Epithelial cell of esophagus (primary cell): ENCODE measurements around the gene TMEM94.

Experiments
- DNase-seq: peaks from one replicate; pipeline ENCODE4 v3.0.0; 2010; ENCODE audit warnings: low read depth
- H3K4me3 ChIP-seq: 2 replicates; pipeline ENCODE4 v1.5.1; 2011; ENCODE audit warnings: mild to moderate bottlenecking, low read length, control low read depth
- TF ChIP-seq, protein P1 (sequence below): IDR thresholded peaks from 2 replicates; pipeline ENCODE4 v1.5.1; 2011; ENCODE audit warnings: low read depth, mild to moderate bottlenecking, low read length, control low read depth, inconsistent platforms; ENCODE audit not compliant: insufficient read depth; ENCODE audit errors: missing control alignments

Gene TMEM94

DNA sequence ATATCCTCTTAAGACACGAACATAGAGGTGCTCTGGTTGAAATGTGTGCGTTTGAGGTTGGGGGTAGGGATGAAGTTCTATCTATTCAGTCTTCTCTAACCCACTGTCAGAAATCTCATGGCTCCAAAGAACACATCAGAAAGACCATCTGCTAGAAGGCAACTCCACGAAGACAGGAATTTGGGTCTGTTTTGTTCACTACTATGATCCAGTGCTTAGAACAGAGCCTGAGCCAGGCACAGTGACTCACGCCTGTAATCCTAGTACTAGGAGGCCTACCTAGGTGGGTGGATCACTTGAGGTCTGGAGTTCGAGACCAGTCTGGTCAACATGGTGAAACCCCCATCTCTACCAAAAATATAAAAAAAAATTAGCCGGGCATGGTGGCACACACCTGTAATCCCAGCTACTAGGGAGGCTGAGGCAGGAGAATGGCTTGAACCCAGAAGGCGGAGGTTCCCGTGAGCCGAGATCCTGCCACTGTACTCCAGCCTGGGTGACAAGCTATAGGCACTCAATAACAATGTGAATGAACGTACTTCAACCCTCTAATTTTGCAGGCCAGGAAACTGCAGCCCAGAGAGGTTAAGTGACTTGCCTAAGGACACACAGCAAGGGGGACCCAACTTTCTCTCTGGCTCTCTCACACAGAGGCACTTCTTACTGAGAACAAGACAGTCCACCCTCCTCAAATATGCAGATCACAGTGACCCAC is 56.6 kb downstream of the TMEM94 start:
- DNase-seq: peak; percentile 31
- H3K4me3 ChIP-seq: no peak overlapping the region
- TF ChIP-seq, protein P1, sequence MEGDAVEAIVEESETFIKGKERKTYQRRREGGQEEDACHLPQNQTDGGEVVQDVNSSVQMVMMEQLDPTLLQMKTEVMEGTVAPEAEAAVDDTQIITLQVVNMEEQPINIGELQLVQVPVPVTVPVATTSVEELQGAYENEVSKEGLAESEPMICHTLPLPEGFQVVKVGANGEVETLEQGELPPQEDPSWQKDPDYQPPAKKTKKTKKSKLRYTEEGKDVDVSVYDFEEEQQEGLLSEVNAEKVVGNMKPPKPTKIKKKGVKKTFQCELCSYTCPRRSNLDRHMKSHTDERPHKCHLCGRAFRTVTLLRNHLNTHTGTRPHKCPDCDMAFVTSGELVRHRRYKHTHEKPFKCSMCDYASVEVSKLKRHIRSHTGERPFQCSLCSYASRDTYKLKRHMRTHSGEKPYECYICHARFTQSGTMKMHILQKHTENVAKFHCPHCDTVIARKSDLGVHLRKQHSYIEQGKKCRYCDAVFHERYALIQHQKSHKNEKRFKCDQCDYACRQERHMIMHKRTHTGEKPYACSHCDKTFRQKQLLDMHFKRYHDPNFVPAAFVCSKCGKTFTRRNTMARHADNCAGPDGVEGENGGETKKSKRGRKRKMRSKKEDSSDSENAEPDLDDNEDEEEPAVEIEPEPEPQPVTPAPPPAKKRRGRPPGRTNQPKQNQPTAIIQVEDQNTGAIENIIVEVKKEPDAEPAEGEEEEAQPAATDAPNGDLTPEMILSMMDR: no peak

DNA sequence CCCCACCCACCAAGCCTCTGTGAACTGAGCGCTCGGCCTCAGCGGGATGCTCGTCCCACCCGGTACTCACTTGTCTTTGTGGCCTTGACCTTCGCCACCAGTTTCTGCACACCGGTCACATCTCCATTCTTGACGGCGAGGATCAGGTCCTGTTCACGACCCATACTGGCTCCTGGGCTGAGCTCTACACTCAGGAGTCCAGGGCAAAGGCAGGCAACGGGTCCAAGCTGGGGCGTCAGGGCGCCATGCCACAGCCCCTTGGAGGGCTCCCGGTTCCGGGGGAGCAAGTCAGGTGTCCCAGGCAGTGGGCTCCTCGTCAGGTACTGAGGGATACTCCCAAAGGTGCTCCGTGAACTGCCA is 57.2 kb downstream of the TMEM94 start:
- no peak for DNase-seq
- TF ChIP-seq, protein P1: no peak
- H3K4me3 ChIP-seq: no peak overlapping the region

DNA sequence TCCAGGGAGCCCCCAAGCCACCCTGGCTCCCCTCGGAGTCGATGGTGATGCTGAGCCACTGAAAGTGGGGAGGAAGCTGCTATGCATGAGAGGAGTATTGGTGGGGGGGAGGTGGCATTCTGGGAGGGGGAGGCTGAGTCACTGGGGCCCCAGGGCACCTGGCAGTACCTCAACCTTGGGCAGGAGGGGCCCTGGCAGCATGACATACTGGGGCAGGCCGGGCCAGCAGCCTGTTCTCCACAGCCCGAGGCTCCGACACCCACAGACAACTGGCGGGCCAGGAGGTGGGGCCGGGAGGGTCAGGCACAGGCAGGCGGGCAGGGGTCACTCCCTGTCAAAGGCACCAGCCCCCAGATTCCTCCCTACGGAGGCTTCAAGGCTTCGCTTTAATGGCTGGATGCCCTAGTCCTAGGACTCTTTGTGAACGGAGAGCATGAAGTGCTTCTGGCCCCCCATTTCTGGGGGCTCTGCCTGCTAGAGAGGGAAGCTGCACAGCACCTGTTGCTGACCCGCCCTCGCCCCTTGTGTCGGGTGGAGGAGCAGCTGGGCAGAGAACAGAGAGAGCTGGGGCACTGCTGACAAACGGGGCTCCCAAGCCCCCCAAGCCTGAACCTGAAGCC is 58.0 kb downstream of the TMEM94 start:
- DNase-seq: peak; percentile 88
- TF ChIP-seq, protein P1: no peak
- peak overlapping the region; percentile 67 for H3K4me3 ChIP-seq

DNA sequence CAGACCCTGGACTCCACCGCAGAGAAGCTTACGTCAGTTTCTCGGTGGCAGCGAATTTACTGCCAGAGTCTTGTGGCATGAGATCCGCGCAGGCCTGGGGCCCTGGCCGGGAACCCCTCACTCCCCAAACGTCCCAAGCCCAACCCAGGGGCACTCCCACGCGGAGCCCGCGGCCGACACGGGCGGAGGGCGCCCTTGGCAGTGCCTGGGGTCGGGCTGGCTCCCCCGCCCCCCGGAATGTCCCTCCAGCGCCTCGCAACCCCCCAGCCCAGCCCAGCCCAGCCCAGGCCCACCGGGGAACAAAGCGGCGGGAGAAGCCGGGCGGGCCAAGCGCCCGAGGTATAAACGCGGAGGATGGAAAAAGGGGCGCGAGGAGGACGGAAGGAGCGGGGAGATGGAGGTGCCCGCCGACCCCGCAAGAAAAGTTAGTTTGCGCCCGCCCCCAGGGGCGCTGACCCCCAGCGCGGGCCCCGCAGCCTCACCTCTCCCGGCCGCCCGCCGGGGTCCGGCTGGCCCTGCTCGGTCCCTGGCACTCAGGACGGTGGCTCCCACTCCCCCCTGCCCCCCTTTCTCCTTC is 58.6 kb downstream of the TMEM94 start:
- H3K4me3 ChIP-seq: peak overlapping the region; percentile 67
- TF ChIP-seq, protein P1: no peak
- DNase-seq: peak; percentile 29

DNA sequence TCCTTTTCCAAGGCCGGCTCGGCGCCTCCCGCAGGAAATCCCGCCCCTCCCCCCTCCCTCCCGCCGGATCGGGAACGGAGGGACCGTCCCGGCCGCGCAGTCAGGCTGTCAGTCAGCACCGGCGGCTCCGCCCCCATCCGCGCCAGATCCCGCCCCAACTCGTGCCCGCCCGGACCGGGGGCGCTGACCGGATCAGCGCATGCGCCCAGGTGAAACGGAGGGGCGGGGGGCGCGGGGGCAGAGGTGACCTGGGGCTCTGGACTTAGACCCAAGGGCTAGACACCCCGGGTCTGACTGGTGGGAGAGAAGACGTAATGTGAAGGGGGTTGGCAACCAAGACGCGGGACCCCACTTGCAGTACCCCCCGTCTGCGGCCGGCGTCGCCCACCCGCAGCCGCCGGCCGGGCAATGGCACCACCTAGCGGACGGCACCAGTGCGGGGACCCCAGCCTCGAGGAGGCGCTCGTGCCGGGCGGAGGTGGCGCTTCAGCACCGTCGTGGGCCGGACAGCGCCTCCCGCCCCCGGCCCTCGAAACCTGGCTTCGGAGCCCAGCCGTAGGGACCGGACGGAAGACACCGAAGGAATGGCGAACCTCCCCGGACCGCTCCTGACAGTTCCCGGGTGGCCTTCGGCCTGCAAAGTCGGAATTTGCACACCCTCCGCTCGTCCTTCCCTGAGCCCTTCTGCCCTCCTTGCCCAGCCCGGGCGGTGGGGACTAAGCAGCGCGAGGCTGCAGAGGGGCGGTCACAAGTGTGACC is 59.2 kb downstream of the TMEM94 start, which contains the start of gene CASKIN2:
TSS of gene CASKIN2 (minus strand) at position 42 of the 759 bp plus-strand sequence. CDS start 1,733 bp downstream, outside the sequence.
- TF ChIP-seq, protein P1: peak; percentile 62
- H3K4me3 ChIP-seq: peak within 1 kb of the TSS; percentile 67
- peak; percentile 93 for DNase-seq

DNA sequence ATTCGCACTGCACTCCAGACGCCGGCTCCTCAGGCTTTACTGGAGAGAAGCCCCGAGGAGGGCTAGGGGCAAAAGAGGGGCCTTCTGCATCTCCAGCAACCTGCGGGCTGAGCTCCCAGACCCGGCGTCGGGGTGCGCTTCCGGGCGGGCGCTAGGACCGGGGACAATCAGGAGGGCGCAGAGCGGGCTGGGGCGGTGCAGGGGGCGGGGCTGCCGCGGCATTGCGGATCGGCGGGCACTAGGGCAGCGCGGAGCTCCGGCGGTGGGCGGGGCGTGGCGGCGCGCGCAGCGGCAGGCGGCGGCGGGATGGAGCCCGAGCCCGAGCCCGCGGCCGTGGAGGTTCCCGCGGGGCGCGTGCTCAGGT is 59.8 kb downstream of the TMEM94 start, which contains the start of gene TSEN54:
TSS of gene TSEN54 (plus strand) at position 274 of the 364 bp plus-strand sequence. CDS start at position 307, 33 bp downstream.
- peak within 1 kb of the TSS; percentile 70 for H3K4me3 ChIP-seq
- TF ChIP-seq, protein P1: no peak
- DNase-seq: peak; percentile 95
